ENCODE measurements around the gene GNAI1.

GNAI1 gene

GRCh38 chr7:80247891-80248290, 113.3 kb downstream of the GNAI1 start:
- H3K36me3 ChIP-seq (ENCODE audit: control insufficient read depth, low read length): no peaks in the 10 kb centered on the region
- H4K20me1 ChIP-seq (ENCODE audit: control insufficient read depth, insufficient read depth, low read depth, low read length): no peaks in the 10 kb centered on the region
- H3K9me2 ChIP-seq (replicated peaks; ENCODE audit: control insufficient read depth, low read length): no peaks in the 10 kb centered on the region
- H3K4me1 ChIP-seq (ENCODE audit: control insufficient read depth, low read length): no peaks in the 10 kb centered on the region
- H3K27ac ChIP-seq (ENCODE audit: low read depth, low read length): no peak overlapping the region
- H3K79me2 ChIP-seq (ENCODE audit: control insufficient read depth, low read length): no peaks in the 10 kb centered on the region
- no peak overlapping the region for H3K4me3 ChIP-seq (ENCODE audit: low read length)
- TF ChIP-seq EZH2phosphoT487 (IDR thresholded peaks at IDR 0.05; ENCODE audit: borderline replicate concordance, low read length): no peak
- no peak for TF ChIP-seq CTCF (IDR thresholded peaks at IDR 0.05; ENCODE audit: low read depth, low read length, poor library complexity, severe bottlenecking)
- H3K4me2 ChIP-seq (ENCODE audit: low read length): no peak overlapping the region
- H3K27me3 ChIP-seq (ENCODE audit: control insufficient read depth, low read length): no peaks in the 10 kb centered on the region
- no peaks in the 10 kb centered on the region for H3F3A ChIP-seq (ENCODE audit: control insufficient read depth, insufficient read depth)
- 0 out of 2 replicates have a peak, but pooled peaks cover 8% of the 10 kb centered on the region for H3K9me3 ChIP-seq (ENCODE audit: control insufficient read depth, insufficient read depth, low read length)

- Histone ChIP-seq H3K9me2 (replicated peaks; ENCODE audit: control insufficient read depth, low read length) (no peaks in the 10 kb centered on the region), H3K27ac (ENCODE audit: low read depth, low read length) (no peak overlapping the region), H3F3A (ENCODE audit: control insufficient read depth, insufficient read depth) (no peaks in the 10 kb centered on the region)
Measured at GRCh38 chr7:80249184-80249583, 114.6 kb downstream of the GNAI1 start.

DNA sequence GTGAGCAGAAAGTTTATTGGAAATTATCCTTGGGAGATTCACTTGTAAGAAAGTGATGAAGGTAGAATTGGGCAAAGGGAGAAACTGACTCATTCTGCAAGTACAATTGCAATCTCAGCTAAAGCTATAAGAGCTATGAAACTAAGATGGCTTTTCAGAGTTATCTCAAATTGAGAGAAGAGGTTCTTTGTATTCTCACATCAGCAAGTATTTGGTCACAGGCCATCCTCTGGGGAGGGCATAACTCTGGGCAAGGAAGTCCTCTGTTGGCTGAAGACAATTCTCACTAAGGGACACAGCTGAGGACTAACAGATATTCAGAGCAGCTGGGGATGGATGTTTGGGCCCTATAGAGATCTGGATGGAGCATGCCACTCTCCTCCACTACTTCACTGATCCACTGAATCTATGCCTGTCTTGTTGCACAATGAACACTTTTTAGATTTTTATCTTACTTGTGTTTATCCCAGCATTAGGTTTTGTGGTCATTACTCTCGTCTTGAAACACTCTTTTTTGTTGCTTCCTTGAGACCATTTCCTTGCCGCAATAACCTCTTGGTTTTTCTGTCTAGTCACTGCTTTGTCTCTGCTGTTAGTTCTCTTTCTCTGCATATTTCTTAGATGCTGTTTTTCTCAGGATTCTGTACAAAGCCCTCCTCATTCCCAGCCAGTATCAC, 115.1 kb downstream of the GNAI1 start:
- Histone ChIP-seq H3K4me3 (ENCODE audit: low read length) (no peak overlapping the region), H3K4me2 (ENCODE audit: low read length) (no peak overlapping the region), H3K79me2 (ENCODE audit: control insufficient read depth, low read length) (no peaks in the 10 kb centered on the region)

More at GRCh38 chr7:80249184-80249583, 114.6 kb downstream of the GNAI1 start:
- H3K36me3 ChIP-seq (ENCODE audit: control insufficient read depth, low read length): no peaks in the 10 kb centered on the region
- H3K27me3 ChIP-seq (ENCODE audit: control insufficient read depth, low read length): no peaks in the 10 kb centered on the region
- 0 out of 2 replicates have a peak, but pooled peaks cover 8% of the 10 kb centered on the region for H3K9me3 ChIP-seq (ENCODE audit: control insufficient read depth, insufficient read depth, low read length)
- TF ChIP-seq CTCF (IDR thresholded peaks at IDR 0.05; ENCODE audit: low read depth, low read length, poor library complexity, severe bottlenecking) (no peak), EZH2phosphoT487 (IDR thresholded peaks at IDR 0.05; ENCODE audit: borderline replicate concordance, low read length) (no peak)
- no peaks in the 10 kb centered on the region for H3K4me1 ChIP-seq (ENCODE audit: control insufficient read depth, low read length)
- H3K4me3 ChIP-seq (ENCODE audit: low read length): no peak overlapping the region
- no peaks in the 10 kb centered on the region for H4K20me1 ChIP-seq (ENCODE audit: control insufficient read depth, insufficient read depth, low read depth, low read length)
- no peaks in the 10 kb centered on the region for H3K79me2 ChIP-seq (ENCODE audit: control insufficient read depth, low read length)
- no peak overlapping the region for H3K4me2 ChIP-seq (ENCODE audit: low read length)

More for the DNA sequence above, 115.1 kb downstream of the GNAI1 start:
- Histone ChIP-seq H3K4me1 (ENCODE audit: control insufficient read depth, low read length) (no peaks in the 10 kb centered on the region), H3K9me2 (replicated peaks; ENCODE audit: control insufficient read depth, low read length) (no peaks in the 10 kb centered on the region), H4K20me1 (ENCODE audit: control insufficient read depth, insufficient read depth, low read depth, low read length) (no peaks in the 10 kb centered on the region), H3K36me3 (ENCODE audit: control insufficient read depth, low read length) (no peaks in the 10 kb centered on the region), H3F3A (ENCODE audit: control insufficient read depth, insufficient read depth) (no peaks in the 10 kb centered on the region), H3K27ac (ENCODE audit: low read depth, low read length) (no peak overlapping the region), H3K9me3 (ENCODE audit: control insufficient read depth, insufficient read depth, low read length) (0 out of 2 replicates have a peak, but pooled peaks cover 8% of the 10 kb centered on the region), H3K27me3 (ENCODE audit: control insufficient read depth, low read length) (no peaks in the 10 kb centered on the region)
- TF ChIP-seq EZH2phosphoT487 (IDR thresholded peaks at IDR 0.05; ENCODE audit: borderline replicate concordance, low read length): no peak
- no peak for TF ChIP-seq CTCF (IDR thresholded peaks at IDR 0.05; ENCODE audit: low read depth, low read length, poor library complexity, severe bottlenecking)
